Activated naive CD4-positive, alpha-beta T cell treated with anti-CD3 and anti-CD28 coated beads, Interleukin-2, amount 50 U/mL, for 72 hours (primary cell): ENCODE measurements around the gene ABCC4. TPM values are rescaled to one million over a fixed set of nuclear protein-coding genes. Genes with fewer than 3 reads are reported as not detected.

ENCODE experiments used
- ATAC-seq, 2 donors: fragments of 150-1000 bp; cut with Tn5 transposase; 2 replicates each; pipeline ENCODE4 v1.10.0; 2021; ENCODE audit warnings: mild to moderate bottlenecking in 2 of 2, moderate library complexity in 2 of 2
- DNase-seq, 2 donors: peaks; one replicate each; pipeline ENCODE4 v3.0.0; 2021 to 2022; ENCODE audit warnings: low spot score in 2 of 2
- H3K27ac Mint-ChIP-seq, 2 donors: one replicate each; pipeline ENCODE4 v1.8.0; 2022; ENCODE audit warnings: mild to moderate bottlenecking in 2 of 2, mixed read lengths in 2 of 2
- H3K36me3 Mint-ChIP-seq, 2 donors: one replicate each; pipeline ENCODE4 v1.8.0; 2022; ENCODE audit warnings: mixed read lengths in 2 of 2
- H3K9me3 Mint-ChIP-seq, 2 donors: one replicate each; pipeline ENCODE4 v1.8.0; 2022; ENCODE audit warnings: mixed read lengths in 2 of 2
- total RNA-seq, 2 donors: library from RNA; stranded (reverse); gene quantifications; one replicate each; pipeline ENCODE4 v1.2.3, GENCODE V29; 2022

The ABCC4 gene
- total RNA-seq, 2 donors from 2014 or later: 6.2 to 11.2 TPM

GRCh38 chr13:95247852-95248251 is 53.4 kb downstream of the ABCC4 start:
- DNase-seq (no peak), ATAC-seq (no peak)
- Mint-ChIP-seq H3K27ac (no peak overlapping the region), H3K9me3 (no peaks in the 10 kb centered on the region), H3K36me3 (peaks cover 8 to 16% of the 10 kb centered on the region in 2 donors)

GRCh38 chr13:95247171-95247570 is 54.1 kb downstream of the ABCC4 start:
- no peak overlapping the region for H3K27ac Mint-ChIP-seq
- ATAC-seq (no peak), DNase-seq (no peak)
- H3K36me3 Mint-ChIP-seq: peaks cover 8 to 16% of the 10 kb centered on the region in 2 donors
- H3K9me3 Mint-ChIP-seq: no peaks in the 10 kb centered on the region

GRCh38 chr13:95246292-95247082 is 54.8 kb downstream of the ABCC4 start:
- DNase-seq (no peak), ATAC-seq (no peak)
- Mint-ChIP-seq H3K9me3 (no peaks in the 10 kb centered on the region), H3K27ac (no peak overlapping the region), H3K36me3 (peaks cover 8 to 21% of the 10 kb centered on the region in 2 donors)

GRCh38 chr13:95245071-95245470 is 56.2 kb downstream of the ABCC4 start:
- ATAC-seq (no peak), DNase-seq (no peak)
- Mint-ChIP-seq H3K9me3 (no peaks in the 10 kb centered on the region), H3K36me3 (peaks cover 8 to 35% of the 10 kb centered on the region in 2 donors), H3K27ac (no peak overlapping the region)

- no peak overlapping the region for H3K27ac Mint-ChIP-seq
- H3K36me3 Mint-ChIP-seq: peaks cover 8 to 40% of the 10 kb centered on the region in 2 donors
- ATAC-seq (no peak), DNase-seq (no peak)
- no peaks in the 10 kb centered on the region for H3K9me3 Mint-ChIP-seq
Measured at GRCh38 chr13:95243207-95243606, 58.0 kb downstream of the ABCC4 start.

GRCh38 chr13:95241321-95241720 is 59.9 kb downstream of the ABCC4 start:
- no peak for ATAC-seq
- Mint-ChIP-seq H3K9me3 (no peaks in the 10 kb centered on the region), H3K27ac (peak overlapping the region in 1 of 2 donors; percentile 77), H3K36me3 (peaks cover 4 to 40% of the 10 kb centered on the region in 2 donors)
- DNase-seq: no peak

- ATAC-seq (no peak), DNase-seq (no peak)
- Mint-ChIP-seq H3K27ac (no peak overlapping the region), H3K36me3 (peaks cover 6 to 24% of the 10 kb centered on the region in 2 donors), H3K9me3 (no peaks in the 10 kb centered on the region)
Measured at GRCh38 chr13:95239283-95239682, 62.0 kb downstream of the ABCC4 start.

GRCh38 chr13:95237310-95237870 is 63.9 kb downstream of the ABCC4 start:
- H3K9me3 Mint-ChIP-seq: no peaks in the 10 kb centered on the region
- no peak for DNase-seq
- no peak for ATAC-seq
- peaks cover 6 to 24% of the 10 kb centered on the region in 2 donors for H3K36me3 Mint-ChIP-seq
- H3K27ac Mint-ChIP-seq: no peak overlapping the region

GRCh38 chr13:95236774-95237173 is 64.5 kb downstream of the ABCC4 start:
- ATAC-seq: no peak
- no peak for DNase-seq
- Mint-ChIP-seq H3K27ac (no peak overlapping the region), H3K9me3 (no peaks in the 10 kb centered on the region), H3K36me3 (peaks cover 6 to 22% of the 10 kb centered on the region in 2 donors)

- ATAC-seq (no peak), DNase-seq (no peak)
- H3K36me3 Mint-ChIP-seq: peaks cover 6 to 14% of the 10 kb centered on the region in 2 donors
- H3K27ac Mint-ChIP-seq: no peak overlapping the region
- no peaks in the 10 kb centered on the region for H3K9me3 Mint-ChIP-seq
Measured at GRCh38 chr13:95235974-95236373, 65.3 kb downstream of the ABCC4 start.

- H3K36me3 Mint-ChIP-seq: peaks cover 6 to 7% of the 10 kb centered on the region in 2 donors
- ATAC-seq (no peak), DNase-seq (no peak)
- H3K9me3 Mint-ChIP-seq: no peaks in the 10 kb centered on the region
- peak overlapping the region in 1 of 2 donors; percentile 48 for H3K27ac Mint-ChIP-seq
Measured at GRCh38 chr13:95235199-95235756, 66.0 kb downstream of the ABCC4 start.

GRCh38 chr13:95234242-95234641 is 67.0 kb downstream of the ABCC4 start:
- Mint-ChIP-seq H3K36me3 (peaks cover 0 to 6% of the 10 kb centered on the region in 2 donors), H3K9me3 (no peaks in the 10 kb centered on the region), H3K27ac (no peak overlapping the region)
- DNase-seq (no peak), ATAC-seq (no peak)

- H3K36me3 Mint-ChIP-seq: peaks cover 0 to 6% of the 10 kb centered on the region in 2 donors
- DNase-seq: no peak
- H3K27ac Mint-ChIP-seq: no peak overlapping the region
- no peaks in the 10 kb centered on the region for H3K9me3 Mint-ChIP-seq
- ATAC-seq: no peak
Measured at GRCh38 chr13:95233026-95233635, 68.1 kb downstream of the ABCC4 start.

- no peak for ATAC-seq
- H3K36me3 Mint-ChIP-seq: peaks cover 0 to 3% of the 10 kb centered on the region in 2 donors
- no peak overlapping the region for H3K27ac Mint-ChIP-seq
- no peaks in the 10 kb centered on the region for H3K9me3 Mint-ChIP-seq
- DNase-seq: no peak
Measured at GRCh38 chr13:95231393-95231792, 69.9 kb downstream of the ABCC4 start.

GRCh38 chr13:95229855-95230254 is 71.4 kb downstream of the ABCC4 start:
- DNase-seq (no peak), ATAC-seq (no peak)
- Mint-ChIP-seq H3K27ac (no peak overlapping the region), H3K9me3 (no peaks in the 10 kb centered on the region), H3K36me3 (no peaks in the 10 kb centered on the region)

GRCh38 chr13:95228130-95228529 is 73.1 kb downstream of the ABCC4 start:
- Mint-ChIP-seq H3K27ac (no peak overlapping the region), H3K9me3 (no peaks in the 10 kb centered on the region), H3K36me3 (no peaks in the 10 kb centered on the region)
- no peak for DNase-seq
- no peak for ATAC-seq
